BJ (cell line): ENCODE measurements around the gene COQ4. TPM values are rescaled to one million over a fixed set of nuclear protein-coding genes. Genes with fewer than 3 reads are reported as not detected.

ENCODE experiments used
- CTCF ChIA-PET: fragments of 350-600 bp; formaldehyde crosslinking; extraction: SDS; loops from one replicate; lab custom pipeline; 2021; ENCODE audit warnings: antibody characterized with exemption, inconsistent platforms; lab: Yijun Ruan, JAX
- POLR2A ChIA-PET: fragments of 300-600 bp; sonication (Branson Sonifier 250); formaldehyde crosslinking; extraction: SDS; loops from one replicate; lab custom pipeline; 2021; ENCODE audit warnings: antibody characterized with exemption; lab: Charles Lee
- DNase-seq: peaks from one replicate; pipeline ENCODE4 v3.0.0-alpha.2; 2011; ENCODE audit warnings: low read depth
- H3K27me3 ChIP-seq: 2 replicates; pipeline ENCODE4 v1.6.0; 2011; ENCODE audit warnings: low read length; ENCODE audit not compliant: control insufficient read depth, insufficient read depth
- H3K36me3 ChIP-seq: 2 replicates; pipeline ENCODE4 v1.5.1; 2011; ENCODE audit warnings: low read length; ENCODE audit not compliant: control insufficient read depth, insufficient read depth
- H3K4me3 ChIP-seq: 2 replicates; pipeline ENCODE4 v1.5.1; 2011; ENCODE audit warnings: low read depth, mild to moderate bottlenecking, control low read depth, low read length
- polyA plus RNA-seq: library from polyadenylated mRNA; depleted of rRNA; stranded (reverse); fragments of >200 nt; gene quantifications from 2 replicates; pipeline ENCODE4 v1.2.3, GENCODE V29; 2011
- TF ChIP-seq, protein P1 (sequence below): IDR thresholded peaks from 2 replicates; pipeline ENCODE4 v1.5.1; 2011; ENCODE audit warnings: low read depth, mild to moderate bottlenecking, control low read depth, inconsistent platforms, low read length, moderate library complexity; ENCODE audit not compliant: insufficient read depth

COQ4 gene
- polyA plus RNA-seq, 1 experiment: 34.6 TPM

DNA sequence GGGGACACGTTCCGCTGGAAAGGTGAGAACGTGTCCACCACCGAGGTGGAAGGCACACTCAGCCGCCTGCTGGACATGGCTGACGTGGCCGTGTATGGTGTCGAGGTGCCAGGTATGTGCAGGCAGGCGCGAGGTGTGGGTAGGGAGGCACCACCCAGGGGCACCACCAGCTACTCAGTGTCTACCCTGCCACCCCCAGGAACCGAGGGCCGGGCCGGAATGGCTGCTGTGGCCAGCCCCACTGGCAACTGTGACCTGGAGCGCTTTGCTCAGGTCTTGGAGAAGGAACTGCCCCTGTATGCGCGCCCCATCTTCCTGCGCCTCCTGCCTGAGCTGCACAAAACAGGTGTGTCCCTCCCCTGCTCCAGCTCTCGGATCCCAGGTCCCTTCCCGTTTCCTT is 32.8 kb downstream of the COQ4 start:
- DNase-seq: no peak
- ChIA-PET POLR2A (no interaction called here), CTCF (interaction anchor here (0.9 to 1.4 kb wide), 3 partner anchors 14 to 64 kb away, joined by 3 to 5 read pairs (median 3); no protein-coding TSS in a partner anchor)
- Histone ChIP-seq H3K36me3 (peaks cover 3% of the 10 kb centered on the region; the same call in 1 of the 2 replicates), H3K4me3 (no peak overlapping the region), H3K27me3 (no peaks in the 10 kb centered on the region)
- TF ChIP-seq, protein P1, sequence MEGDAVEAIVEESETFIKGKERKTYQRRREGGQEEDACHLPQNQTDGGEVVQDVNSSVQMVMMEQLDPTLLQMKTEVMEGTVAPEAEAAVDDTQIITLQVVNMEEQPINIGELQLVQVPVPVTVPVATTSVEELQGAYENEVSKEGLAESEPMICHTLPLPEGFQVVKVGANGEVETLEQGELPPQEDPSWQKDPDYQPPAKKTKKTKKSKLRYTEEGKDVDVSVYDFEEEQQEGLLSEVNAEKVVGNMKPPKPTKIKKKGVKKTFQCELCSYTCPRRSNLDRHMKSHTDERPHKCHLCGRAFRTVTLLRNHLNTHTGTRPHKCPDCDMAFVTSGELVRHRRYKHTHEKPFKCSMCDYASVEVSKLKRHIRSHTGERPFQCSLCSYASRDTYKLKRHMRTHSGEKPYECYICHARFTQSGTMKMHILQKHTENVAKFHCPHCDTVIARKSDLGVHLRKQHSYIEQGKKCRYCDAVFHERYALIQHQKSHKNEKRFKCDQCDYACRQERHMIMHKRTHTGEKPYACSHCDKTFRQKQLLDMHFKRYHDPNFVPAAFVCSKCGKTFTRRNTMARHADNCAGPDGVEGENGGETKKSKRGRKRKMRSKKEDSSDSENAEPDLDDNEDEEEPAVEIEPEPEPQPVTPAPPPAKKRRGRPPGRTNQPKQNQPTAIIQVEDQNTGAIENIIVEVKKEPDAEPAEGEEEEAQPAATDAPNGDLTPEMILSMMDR: no peak

- peaks cover 1% of the 10 kb centered on the region; the same call in 1 of the 2 replicates for H3K36me3 ChIP-seq
- no peak for DNase-seq
- CTCF ChIA-PET: interaction anchor here (1.1 to 9.0 kb wide), 3 partner anchors 9 to 61 kb away, joined by 4 to 108 read pairs (median 50); partner anchors contain the start of gene CERCAM
- TF ChIP-seq, protein P1: no peak
- H3K4me3 ChIP-seq: no peak overlapping the region
- POLR2A ChIA-PET: interaction anchor here (0.7 kb wide), 1 partner anchor 8 kb away, joined by 4 read pairs; no protein-coding TSS in a partner anchor
- no peaks in the 10 kb centered on the region for H3K27me3 ChIP-seq
Observed at GRCh38 chr9:128358090-128358489, 35.5 kb downstream of the COQ4 start.

GRCh38 chr9:128358861-128359260 is 36.2 kb downstream of the COQ4 start:
- POLR2A ChIA-PET: no interaction called here
- TF ChIP-seq, protein P1: no peak
- Histone ChIP-seq H3K27me3 (no peaks in the 10 kb centered on the region), H3K4me3 (no peak overlapping the region), H3K36me3 (peaks cover 1% of the 10 kb centered on the region; the same call in 1 of the 2 replicates)
- CTCF ChIA-PET: interaction anchor here (2.1 to 9.0 kb wide), 4 partner anchors 13 to 61 kb away, joined by 8 to 108 read pairs (median 30); partner anchors contain the start of gene CERCAM
- no peak for DNase-seq

GRCh38 chr9:128360826-128361225 is 38.2 kb downstream of the COQ4 start:
- H3K36me3 ChIP-seq: 0 out of 2 replicates have a peak, but pooled peaks cover 1% of the 10 kb centered on the region
- ChIA-PET POLR2A (no interaction called here), CTCF (interaction anchor here (0.6 to 9.0 kb wide), 8 partner anchors 14 to 124 kb away, joined by 5 to 108 read pairs (median 10); partner anchors contain the start of gene CERCAM)
- no peak overlapping the region for H3K4me3 ChIP-seq
- TF ChIP-seq, protein P1: no peak
- H3K27me3 ChIP-seq: no peaks in the 10 kb centered on the region
- DNase-seq: no peak

DNA sequence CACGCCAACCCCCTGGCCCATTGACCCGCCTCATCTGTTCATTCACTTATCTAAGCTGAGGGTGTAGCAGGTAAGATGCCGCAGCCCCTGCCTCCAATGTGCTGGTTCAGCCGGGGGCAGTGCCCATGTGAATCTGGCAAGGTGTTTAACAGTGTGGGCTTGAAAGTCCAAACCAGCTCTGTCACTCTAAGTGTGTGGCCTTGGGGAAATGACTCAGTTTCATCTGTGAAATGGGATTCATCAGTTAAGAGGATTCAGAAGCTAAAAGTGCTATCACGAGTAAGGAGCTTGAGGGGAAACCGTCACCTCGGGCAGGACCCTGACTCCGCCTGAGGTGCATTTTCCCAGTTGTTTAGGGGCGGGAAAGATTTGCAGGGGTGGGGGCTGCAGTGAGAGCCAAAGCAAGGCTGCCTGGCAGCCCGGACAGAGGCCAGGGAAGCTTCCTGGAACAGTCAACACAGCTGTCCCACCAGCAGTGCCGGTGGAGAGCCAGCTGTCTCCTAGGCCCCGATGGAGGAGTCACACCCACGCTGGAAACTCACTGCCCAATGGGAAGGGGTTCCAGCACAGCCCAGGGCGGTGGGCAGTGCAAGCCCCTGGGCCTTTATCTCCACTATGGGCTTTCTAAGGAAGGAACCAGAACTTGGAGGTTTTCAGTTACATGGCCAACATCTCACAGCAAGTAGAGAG is 38.8 kb downstream of the COQ4 start:
- POLR2A ChIA-PET: interaction anchor here (1.4 to 1.7 kb wide), 2 partner anchors 9 to 171 kb away, joined by 4 to 6 read pairs; partner anchors contain the start of gene URM1

More for the DNA sequence above, 38.8 kb downstream of the COQ4 start:
- TF ChIP-seq, protein P1: no peak
- Histone ChIP-seq H3K36me3 (no peaks in the 10 kb centered on the region), H3K4me3 (no peak overlapping the region), H3K27me3 (no peaks in the 10 kb centered on the region)
- DNase-seq: no peak
- CTCF ChIA-PET: interaction anchor here (0.6 to 9.0 kb wide), 27 partner anchors 9 to 275 kb away, joined by 3 to 108 read pairs (median 5); partner anchors contain the start of genes CERCAM and URM1
